Sigmoid colon (tissue), 7 donors: Measurements from ENCODE around the gene RAP1GAP. TPM values are rescaled to one million over a fixed set of nuclear protein-coding genes. Genes with fewer than 3 reads are reported as not detected.

Experiments used
- DNase-seq: peaks from one replicate; pipeline ENCODE4 v3.0.0-alpha.2; 2019
- H3K27ac ChIP-seq, 4 donors: fragments of 200-600 bp; sonication (generic); one replicate each; pipeline ENCODE4 v1.5.1; 2016 to 2019; ENCODE audit warnings: mild to moderate bottlenecking in 1 of 4
- H3K27me3 ChIP-seq, 3 donors: fragments of 200-600 bp; sonication (generic); one replicate each; pipeline ENCODE4 v1.5.1; 2019; ENCODE audit warnings: mild to moderate bottlenecking in 1 of 3
- H3K36me3 ChIP-seq, 4 donors: fragments of 200-600 bp; sonication (generic); one replicate each; pipeline ENCODE4 v1.5.1; 2016 to 2019
- H3K4me1 ChIP-seq, 4 donors: fragments of 200-600 bp; sonication (generic); one replicate each; pipeline ENCODE4 v1.5.1; 2017 to 2019
- H3K4me3 ChIP-seq, 4 donors: fragments of 200-600 bp; sonication (generic); one replicate each; pipeline ENCODE4 v1.5.1; 2017 to 2019; ENCODE audit warnings: mild to moderate bottlenecking in 2 of 4, moderate library complexity in 1 of 4
- H3K9me3 ChIP-seq, 4 donors: fragments of 200-600 bp in 3 of 4; sonication (generic) in 3 of 4; one replicate each; pipeline versions ENCODE4 v1.5.1 to v1.6.1; 2013 to 2019
- CTCF ChIP-seq, 4 experiments: fragments of 450-650 bp in 3 of 4; fragments of 200-600 bp in 1 of 4; IDR thresholded peaks; one replicate each; pipeline ENCODE4 v1.5.1; 2016 to 2019; ENCODE audit warnings: antibody characterized with exemption in 4 of 4, mild to moderate bottlenecking in 3 of 4, moderate library complexity in 2 of 4
- EP300 ChIP-seq, 4 donors: sonication (generic); formaldehyde crosslinking; IDR thresholded peaks; one replicate each; pipeline ENCODE4 v1.6.1; 2017; ENCODE audit warnings: antibody characterized with exemption in 4 of 4
- POLR2A ChIP-seq, 2 donors: fragments of 450-650 bp; IDR thresholded peaks; one replicate each; pipeline ENCODE4 v1.6.1; 2016; ENCODE audit warnings: antibody characterized with exemption in 2 of 2, mild to moderate bottlenecking in 2 of 2, moderate library complexity in 2 of 2
- POLR2AphosphoS5 ChIP-seq, 4 donors: sonication (generic); formaldehyde crosslinking; IDR thresholded peaks; one replicate each; pipeline ENCODE4 v1.6.1; 2017; ENCODE audit warnings: antibody characterized with exemption in 4 of 4
- WGBS, 2 donors: extraction: QIAGEN DNeasy Blood & Tissue Kit; methylation state at CpG; one replicate each; pipeline ENCODE4 v1.1.7; 2013; 5-methylcytosine and 5-hydroxymethylcytosine counted together
- intact Hi-C: fragments of 100-400 bp; cut with DNase I; formaldehyde crosslinking; loops from one replicate; pipeline ENCODE4 v1.15.1; 2023
- polyA plus RNA-seq, 3 donors: library from polyadenylated mRNA; stranded (reverse); fragments of 200-250 nt; gene quantifications; one replicate each; pipeline ENCODE4 v1.2.3, GENCODE V29; 2013
- total RNA-seq, 4 donors: library from RNA; depleted of rRNA; stranded (reverse); fragments of >200 nt; gene quantifications; one replicate each; pipeline ENCODE4 v1.1.0, GENCODE V29; 2016
- donor health status: healthy with polysubstance abuse.
- donor health status: Bipolar disorder and iron deficiency.
- donor health status: healthy.

The RAP1GAP gene
- total and polyA plus RNA-seq, 7 donors, result 0.33 to 47.4 (median 12.5) TPM; not detected in 1

GRCh38 chr1:21641076-21641475, 28.1 kb downstream of the RAP1GAP start:
- intact Hi-C loops, result no loop called here
- Histone ChIP-seq H3K9me3 (no peaks in the 10 kb centered on the region), H3K27ac (no peak overlapping the region), H3K36me3 (no peaks in the 10 kb centered on the region), H3K4me3 (no peak overlapping the region), H3K27me3 (peaks cover 0 to 52% (median 0%) of the 10 kb centered on the region in 3 donors), H3K4me1 (no peaks in the 10 kb centered on the region)
- no peak for TF ChIP-seq POLR2AphosphoS5 (IDR thresholded peaks at IDR 0.05)
- no peak for TF ChIP-seq EP300 (IDR thresholded peaks at IDR 0.05)
- TF ChIP-seq POLR2A (IDR thresholded peaks at IDR 0.05), result no peak
- TF ChIP-seq CTCF (IDR thresholded peaks at IDR 0.05), result no peak
- no peak for DNase-seq
- 93% methylated on average over 2 of the region's 2 CpGs for WGBS, 2 donors

- H3K36me3 ChIP-seq, result no peaks in the 10 kb centered on the region
- no peak overlapping the region for H3K27ac ChIP-seq
- no peak for TF ChIP-seq POLR2A (IDR thresholded peaks at IDR 0.05)
- TF ChIP-seq POLR2AphosphoS5 (IDR thresholded peaks at IDR 0.05), result no peak
- no peak for TF ChIP-seq EP300 (IDR thresholded peaks at IDR 0.05)
- no peak for TF ChIP-seq CTCF (IDR thresholded peaks at IDR 0.05)
- DNase-seq, result no peak
- no peak overlapping the region for H3K4me3 ChIP-seq
- intact Hi-C loops, result no loop called here
- H3K27me3 ChIP-seq, result peaks cover 0 to 48% (median 0%) of the 10 kb centered on the region in 3 donors
- no peaks in the 10 kb centered on the region for H3K4me1 ChIP-seq
- WGBS, 2 donors, result 95 to 96% methylated on average over 6 of the region's 6 CpGs
- H3K9me3 ChIP-seq, result no peaks in the 10 kb centered on the region
Observed at GRCh38 chr1:21640653-21641052, 28.5 kb downstream of the RAP1GAP start.

- no peak for DNase-seq
- H3K27ac ChIP-seq, result no peak overlapping the region
Observed at GRCh38 chr1:21639594-21640041, 29.5 kb downstream of the RAP1GAP start.

GRCh38 chr1:21638531-21639341, 30.4 kb downstream of the RAP1GAP start:
- TF ChIP-seq CTCF (IDR thresholded peaks at IDR 0.05) (no peak), POLR2AphosphoS5 (IDR thresholded peaks at IDR 0.05) (no peak), POLR2A (IDR thresholded peaks at IDR 0.05) (no peak), EP300 (IDR thresholded peaks at IDR 0.05) (no peak)
- no peak for DNase-seq
- H3K27ac ChIP-seq, result no peak overlapping the region
- no peaks in the 10 kb centered on the region for H3K4me1 ChIP-seq
- intact Hi-C loops, result no loop called here
- 15 to 26% methylated on average over 10 of the region's 10 CpGs for WGBS, 2 donors
- H3K4me3 ChIP-seq, result no peak overlapping the region
- no peaks in the 10 kb centered on the region for H3K36me3 ChIP-seq
- peaks cover 0 to 32% (median 0%) of the 10 kb centered on the region in 3 donors for H3K27me3 ChIP-seq
- no peaks in the 10 kb centered on the region for H3K9me3 ChIP-seq

More at GRCh38 chr1:21639594-21640041, 29.5 kb downstream of the RAP1GAP start:
- WGBS, 2 donors, result 37 to 62% methylated on average over 24 of the region's 24 CpGs
- H3K36me3 ChIP-seq, result no peaks in the 10 kb centered on the region
- intact Hi-C loops, result no loop called here
- H3K4me3 ChIP-seq, result no peak overlapping the region
- H3K27me3 ChIP-seq, result peaks cover 0 to 39% (median 0%) of the 10 kb centered on the region in 3 donors
- H3K9me3 ChIP-seq, result no peaks in the 10 kb centered on the region
- TF ChIP-seq POLR2AphosphoS5 (IDR thresholded peaks at IDR 0.05), result no peak
- TF ChIP-seq EP300 (IDR thresholded peaks at IDR 0.05), result no peak
- no peak for TF ChIP-seq CTCF (IDR thresholded peaks at IDR 0.05)
- no peak for TF ChIP-seq POLR2A (IDR thresholded peaks at IDR 0.05)
- no peaks in the 10 kb centered on the region for H3K4me1 ChIP-seq
